ENCODE data around the gene SCGB3A2. TPM values are rescaled to one million over a fixed set of nuclear protein-coding genes. Genes with fewer than 3 reads are reported as not detected.

The SCGB3A2 gene
- total and polyA plus RNA-seq, 2 donors (not counting 1 experiment from before 2014, with no cell fraction given): not detected

DNA sequence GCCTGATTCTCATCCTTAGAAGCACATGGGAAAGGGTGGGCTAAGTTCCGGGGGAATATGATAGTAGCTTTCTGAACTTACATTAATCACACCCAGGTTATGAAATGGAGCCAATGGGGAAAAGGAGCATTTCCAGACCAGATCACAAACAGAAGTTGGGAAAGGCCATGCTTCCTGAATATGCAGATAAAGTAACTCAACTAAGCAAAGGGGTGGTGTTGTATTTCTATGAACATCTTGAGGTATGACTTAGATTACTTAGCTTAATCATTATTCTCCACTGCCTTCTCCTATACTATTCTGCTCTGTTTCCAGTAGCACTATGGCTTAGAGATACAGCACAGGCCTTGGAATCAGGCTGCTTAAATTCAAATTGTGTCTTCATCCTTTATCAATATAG is 17.4 kb downstream of the SCGB3A2 start:
- Histone ChIP-seq H3K9ac (ENCODE audit: low read length) (no peak overlapping the region), H3K4me3 (ENCODE audit: control extremely low read depth in 1 of 5, extremely low read depth in 1 of 5, insufficient read depth in 1 of 5, low read depth in 2 of 5, low read length in 4 of 5) (no peak overlapping the region), H3K27ac (ENCODE audit: low read length in 2 of 2) (no peak overlapping the region), H3K36me3 (replicated peaks in 1 of 2; ENCODE audit: control extremely low read depth in 1 of 2, control insufficient read depth in 1 of 2, extremely low read depth in 1 of 2, insufficient read depth in 2 of 2, low read length in 1 of 2) (no peaks in the 10 kb centered on the region), H3K4me1 (ENCODE audit: control insufficient read depth in 2 of 2, insufficient read depth in 2 of 2, low read length in 2 of 2) (no peaks in the 10 kb centered on the region), H3K4me2 (replicated peaks; ENCODE audit: low read depth, low read length, poor library complexity, severe bottlenecking) (no peak overlapping the region), H4K20me1 (ENCODE audit: control insufficient read depth, insufficient read depth, low read length, poor library complexity, severe bottlenecking) (no peaks in the 10 kb centered on the region), H3K79me2 (ENCODE audit: control insufficient read depth, insufficient read depth, low read length) (no peaks in the 10 kb centered on the region), H2AFZ (ENCODE audit: insufficient read depth, low read depth, low read length, poor library complexity, severe bottlenecking) (no peak overlapping the region), H3K27me3 (replicated peaks in 1 of 4; ENCODE audit: control extremely low read depth in 1 of 4, control insufficient read depth in 3 of 4, insufficient read depth in 4 of 4, low read length in 3 of 4) (peaks cover 0 to 2% (median 0%) of the 10 kb centered on the region in 4 experiments), H3K9me3 (ENCODE audit: control extremely low read depth in 1 of 3, control insufficient read depth in 2 of 3, insufficient read depth in 1 of 3, low read length in 2 of 3) (no peaks in the 10 kb centered on the region)
- ChIA-PET POLR2A (no interaction called here), CTCF (interaction anchor here (0.7 kb wide), 1 partner anchor 268 kb away, joined by 5 read pairs; no protein-coding TSS in a partner anchor)
- Mint-ChIP-seq H3K9me3 (ENCODE audit: insufficient read depth) (no peaks in the 10 kb centered on the region), H3K4me3 (no peak overlapping the region), H3K27ac (no peak overlapping the region), H3K4me1 (no peaks in the 10 kb centered on the region), H3K27me3 (peaks cover 7% of the 10 kb centered on the region)
- no CpG with 5 or more reads among the region's 1 CpG for WGBS (ENCODE audit: insufficient coverage)
- intact Hi-C loops (cut with micrococcal nuclease): no loop called here
- no peak for DNase-seq
- TF ChIP-seq EZH2 (IDR thresholded peaks at IDR 0.05; ENCODE audit: borderline replicate concordance, insufficient read depth, low read depth, low read length, poor library complexity, severe bottlenecking): no peak
- TF ChIP-seq, protein P1, sequence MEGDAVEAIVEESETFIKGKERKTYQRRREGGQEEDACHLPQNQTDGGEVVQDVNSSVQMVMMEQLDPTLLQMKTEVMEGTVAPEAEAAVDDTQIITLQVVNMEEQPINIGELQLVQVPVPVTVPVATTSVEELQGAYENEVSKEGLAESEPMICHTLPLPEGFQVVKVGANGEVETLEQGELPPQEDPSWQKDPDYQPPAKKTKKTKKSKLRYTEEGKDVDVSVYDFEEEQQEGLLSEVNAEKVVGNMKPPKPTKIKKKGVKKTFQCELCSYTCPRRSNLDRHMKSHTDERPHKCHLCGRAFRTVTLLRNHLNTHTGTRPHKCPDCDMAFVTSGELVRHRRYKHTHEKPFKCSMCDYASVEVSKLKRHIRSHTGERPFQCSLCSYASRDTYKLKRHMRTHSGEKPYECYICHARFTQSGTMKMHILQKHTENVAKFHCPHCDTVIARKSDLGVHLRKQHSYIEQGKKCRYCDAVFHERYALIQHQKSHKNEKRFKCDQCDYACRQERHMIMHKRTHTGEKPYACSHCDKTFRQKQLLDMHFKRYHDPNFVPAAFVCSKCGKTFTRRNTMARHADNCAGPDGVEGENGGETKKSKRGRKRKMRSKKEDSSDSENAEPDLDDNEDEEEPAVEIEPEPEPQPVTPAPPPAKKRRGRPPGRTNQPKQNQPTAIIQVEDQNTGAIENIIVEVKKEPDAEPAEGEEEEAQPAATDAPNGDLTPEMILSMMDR (IDR thresholded peaks at IDR 0.05): no peak
- no peak for ATAC-seq (ENCODE audit: low read depth)

DNA sequence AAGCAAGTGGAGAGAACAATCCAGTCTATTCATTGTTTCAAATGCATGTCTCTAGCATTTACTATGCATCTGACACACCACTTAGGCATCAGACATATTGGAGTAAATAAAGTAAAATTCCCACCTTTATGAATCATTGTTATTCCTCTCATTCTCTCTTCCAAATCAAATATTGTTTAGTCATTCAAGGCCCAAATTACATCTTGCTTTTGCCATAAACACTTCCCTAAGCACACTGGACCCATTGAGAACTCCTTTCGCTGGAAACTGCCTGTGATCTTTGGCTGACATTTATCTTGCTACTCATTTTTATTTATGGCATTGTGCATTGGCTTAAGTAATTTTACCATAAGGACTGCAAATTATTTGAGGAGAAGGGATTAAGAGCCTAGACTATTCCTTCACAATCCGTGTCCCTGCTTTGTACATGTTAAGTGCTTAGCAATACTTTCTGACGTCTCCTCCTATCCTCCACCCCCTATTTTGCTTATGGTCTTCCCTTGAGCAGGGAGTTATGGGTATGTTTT is 20.4 kb downstream of the SCGB3A2 start:
- WGBS (ENCODE audit: insufficient coverage): no CpG with 5 or more reads among the region's 3 CpGs
- no peak overlapping the region for H3K9ac ChIP-seq (ENCODE audit: low read length)
- no peak for DNase-seq
- Mint-ChIP-seq H3K9me3 (ENCODE audit: insufficient read depth) (no peaks in the 10 kb centered on the region), H3K4me3 (no peak overlapping the region), H3K27me3 (peaks cover 4% of the 10 kb centered on the region), H3K4me1 (no peaks in the 10 kb centered on the region), H3K27ac (no peak overlapping the region)
- H3K36me3 ChIP-seq (replicated peaks in 1 of 2; ENCODE audit: control extremely low read depth in 1 of 2, control insufficient read depth in 1 of 2, extremely low read depth in 1 of 2, insufficient read depth in 2 of 2, low read length in 1 of 2): no peaks in the 10 kb centered on the region
- no peaks in the 10 kb centered on the region for H3K79me2 ChIP-seq (ENCODE audit: control insufficient read depth, insufficient read depth, low read length)
- no peaks in the 10 kb centered on the region for H3K4me1 ChIP-seq (ENCODE audit: control insufficient read depth in 2 of 2, insufficient read depth in 2 of 2, low read length in 2 of 2)
- no peaks in the 10 kb centered on the region for H3K9me3 ChIP-seq (ENCODE audit: control extremely low read depth in 1 of 3, control insufficient read depth in 2 of 3, insufficient read depth in 1 of 3, low read length in 2 of 3)
- H3K4me2 ChIP-seq (replicated peaks; ENCODE audit: low read depth, low read length, poor library complexity, severe bottlenecking): no peak overlapping the region
- no peaks in the 10 kb centered on the region for H4K20me1 ChIP-seq (ENCODE audit: control insufficient read depth, insufficient read depth, low read length, poor library complexity, severe bottlenecking)
- CTCF ChIA-PET: no interaction called here
- ATAC-seq (ENCODE audit: low read depth): no peak
- intact Hi-C loops (cut with micrococcal nuclease): no loop called here
- H3K27ac ChIP-seq (ENCODE audit: low read length in 2 of 2): no peak overlapping the region
- POLR2A ChIA-PET: no interaction called here
- no peak overlapping the region for H3K4me3 ChIP-seq (ENCODE audit: control extremely low read depth in 1 of 5, extremely low read depth in 1 of 5, insufficient read depth in 1 of 5, low read depth in 2 of 5, low read length in 4 of 5)
- TF ChIP-seq, protein P1 (IDR thresholded peaks at IDR 0.05): no peak
- no peak for TF ChIP-seq EZH2 (IDR thresholded peaks at IDR 0.05; ENCODE audit: borderline replicate concordance, insufficient read depth, low read depth, low read length, poor library complexity, severe bottlenecking)
- no peak overlapping the region for H2AFZ ChIP-seq (ENCODE audit: insufficient read depth, low read depth, low read length, poor library complexity, severe bottlenecking)
- H3K27me3 ChIP-seq (replicated peaks in 1 of 4; ENCODE audit: control extremely low read depth in 1 of 4, control insufficient read depth in 3 of 4, insufficient read depth in 4 of 4, low read length in 3 of 4): no peaks in the 10 kb centered on the region

All from B cell (primary cell).